Thyroid gland (tissue), 4 donors: ENCODE results near the gene PRKAR2B.

Experiments used
- POLR2A ChIP-seq, 2 donors: fragments of 450-650 bp; IDR thresholded peaks; one replicate each; pipeline ENCODE4 v1.6.1; 2017; ENCODE audit warnings: antibody characterized with exemption in 2 of 2, mild to moderate bottlenecking in 2 of 2, moderate library complexity in 1 of 2
- TF ChIP-seq, protein P1 (sequence below), 6 experiments: fragments of 200-600 bp in 3 of 6; fragments of 450-650 bp in 3 of 6; sonication (generic) in 3 of 6; IDR thresholded peaks; one replicate each; pipeline ENCODE4 v1.5.1; 2016 to 2019; ENCODE audit warnings: antibody characterized with exemption in 6 of 6, mild to moderate bottlenecking in 2 of 6, inconsistent platforms in 1 of 6, moderate library complexity in 1 of 6

DNA sequence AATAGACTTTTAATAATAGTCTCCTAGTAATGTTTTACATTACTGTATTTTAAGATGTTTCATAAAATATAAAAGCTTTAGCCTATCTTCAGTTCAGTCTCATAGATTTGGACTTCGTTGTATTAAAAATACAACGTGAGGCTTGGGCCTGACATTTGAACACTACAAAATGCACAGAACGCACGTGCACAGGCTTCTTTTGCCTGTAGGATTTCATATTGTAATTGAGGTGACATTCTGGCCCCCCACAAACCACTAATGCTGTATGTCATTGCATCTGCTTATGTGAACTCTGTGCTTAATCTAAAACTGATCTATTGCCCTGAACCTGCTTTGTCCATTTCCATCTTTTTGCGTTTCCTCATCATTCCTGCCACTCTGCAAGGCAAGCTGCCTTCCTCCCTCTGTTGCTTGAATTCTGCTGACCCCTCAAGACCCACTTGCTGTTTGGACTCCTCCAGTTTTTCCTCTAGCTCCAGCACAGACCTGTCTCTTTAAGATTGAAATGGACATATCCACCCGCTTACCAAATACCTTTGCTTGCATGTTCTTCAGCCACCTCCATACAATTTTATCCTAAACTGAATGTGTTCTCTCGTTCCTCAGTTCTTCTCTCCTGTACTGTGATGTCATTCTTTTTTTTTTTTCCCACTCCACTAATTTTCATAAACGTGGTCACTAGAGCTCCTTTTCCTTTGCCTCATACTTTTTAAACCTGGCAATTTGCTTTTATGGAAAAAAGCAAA, 12.4 kb downstream of the PRKAR2B start:
- TF ChIP-seq, protein P1, sequence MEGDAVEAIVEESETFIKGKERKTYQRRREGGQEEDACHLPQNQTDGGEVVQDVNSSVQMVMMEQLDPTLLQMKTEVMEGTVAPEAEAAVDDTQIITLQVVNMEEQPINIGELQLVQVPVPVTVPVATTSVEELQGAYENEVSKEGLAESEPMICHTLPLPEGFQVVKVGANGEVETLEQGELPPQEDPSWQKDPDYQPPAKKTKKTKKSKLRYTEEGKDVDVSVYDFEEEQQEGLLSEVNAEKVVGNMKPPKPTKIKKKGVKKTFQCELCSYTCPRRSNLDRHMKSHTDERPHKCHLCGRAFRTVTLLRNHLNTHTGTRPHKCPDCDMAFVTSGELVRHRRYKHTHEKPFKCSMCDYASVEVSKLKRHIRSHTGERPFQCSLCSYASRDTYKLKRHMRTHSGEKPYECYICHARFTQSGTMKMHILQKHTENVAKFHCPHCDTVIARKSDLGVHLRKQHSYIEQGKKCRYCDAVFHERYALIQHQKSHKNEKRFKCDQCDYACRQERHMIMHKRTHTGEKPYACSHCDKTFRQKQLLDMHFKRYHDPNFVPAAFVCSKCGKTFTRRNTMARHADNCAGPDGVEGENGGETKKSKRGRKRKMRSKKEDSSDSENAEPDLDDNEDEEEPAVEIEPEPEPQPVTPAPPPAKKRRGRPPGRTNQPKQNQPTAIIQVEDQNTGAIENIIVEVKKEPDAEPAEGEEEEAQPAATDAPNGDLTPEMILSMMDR (IDR thresholded peaks at IDR 0.05), result no peak
- TF ChIP-seq POLR2A (IDR thresholded peaks at IDR 0.05), result no peak
